CD4-positive, alpha-beta T cell treated with Interleukin-4 for 4 hours (primary cell): ENCODE data around the gene GLG1.
"Not testable (repeated sequence)": the region's sequence is repeated elsewhere in the genome, so short reads cannot be mapped to it uniquely, and the experiment has no call there.

Experiments used
- DNase-seq: peaks from one replicate; pipeline ENCODE4 v3.0.0-alpha.2; 2020

Gene GLG1

GRCh38 chr16:74400238-74400637 lies 206.7 kb downstream of the GLG1 start:
- DNase-seq = not testable (repeated sequence)

GRCh38 chr16:74398212-74398895 lies 208.6 kb downstream of the GLG1 start:
- DNase-seq = not testable (repeated sequence)
